ENCODE data around the gene FHL2. TPM values are rescaled to one million over a fixed set of nuclear protein-coding genes. Genes with fewer than 3 reads are reported as not detected.
A peak's percentile ranks its signal among the peaks of the same experiment; 100 is the strongest.

FHL2 gene
- total and polyA plus RNA-seq, 9 donors: 300 to 1,049 (median 495) TPM

DNA sequence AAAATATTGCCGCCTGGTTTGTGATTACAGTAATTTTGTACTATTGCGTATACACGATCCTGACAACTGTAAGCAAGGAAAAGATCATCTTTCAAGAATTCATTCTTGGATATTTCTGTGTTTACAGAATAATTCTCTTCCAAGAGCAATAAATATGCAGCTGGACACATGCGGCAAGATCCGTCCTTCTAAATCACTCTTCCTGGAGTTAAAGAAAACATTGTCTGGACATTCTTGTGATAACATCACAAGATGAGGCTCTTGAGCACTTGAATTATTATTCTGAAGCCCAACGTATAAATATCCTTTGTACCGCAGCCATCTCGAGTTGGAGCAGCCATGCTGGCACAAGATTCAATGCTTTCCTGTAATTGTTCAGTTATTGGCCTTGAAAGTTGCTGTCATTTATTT is 9.9 kb downstream of the FHL2 start:
- peaks cover 42% of the 10 kb centered on the region for H3K4me1 ChIP-seq (ENCODE audit: insufficient read depth)
- no peak for TF ChIP-seq POLR2A (IDR thresholded peaks at IDR 0.05)
- DNase-seq: peak in 1 of 5 donors; percentile 50
- H3K9me3 ChIP-seq: no peaks in the 10 kb centered on the region
- H3K36me3 ChIP-seq: no peaks in the 10 kb centered on the region
- intact Hi-C loops (cut with DNase I): no loop called here
- H3K27me3 ChIP-seq: no peaks in the 10 kb centered on the region
- 3 to 7% (median 3%) methylated on average over 8 of the region's 8 CpGs for WGBS, 3 donors
- peak overlapping the region; percentile 6 to 98 for H3K27ac ChIP-seq
- no peak overlapping the region for H3K4me3 ChIP-seq

DNA sequence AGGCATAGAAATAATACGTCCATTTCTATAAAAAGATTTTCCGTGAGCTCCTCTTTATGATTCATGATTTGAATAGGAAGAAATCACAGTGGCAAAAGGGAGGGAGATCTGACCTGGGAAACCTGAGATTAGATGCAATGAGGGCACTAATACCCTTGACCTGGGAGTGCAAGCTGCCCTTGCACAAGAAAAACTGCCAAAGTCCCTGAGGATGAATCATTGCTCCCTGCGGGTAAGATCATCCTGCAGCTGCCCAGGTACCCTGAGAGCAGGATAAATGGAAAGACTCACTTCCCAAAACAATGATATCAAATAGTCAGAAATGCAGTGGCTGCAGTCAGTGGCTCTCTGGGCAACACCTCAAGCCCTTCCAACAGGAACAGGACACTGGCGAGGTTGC is 11.6 kb downstream of the FHL2 start:
- no peak overlapping the region for H3K4me3 ChIP-seq
- intact Hi-C loops (cut with DNase I): no loop called here
- no peaks in the 10 kb centered on the region for H3K9me3 ChIP-seq
- peaks cover 48% of the 10 kb centered on the region for H3K4me1 ChIP-seq (ENCODE audit: insufficient read depth)
- H3K36me3 ChIP-seq: no peaks in the 10 kb centered on the region
- peak overlapping the region; percentile 53 to 98 for H3K27ac ChIP-seq
- WGBS, 3 donors: 34 to 53% (median 37%) methylated on average over 4 of the region's 4 CpGs
- no peaks in the 10 kb centered on the region for H3K27me3 ChIP-seq
- no peak for DNase-seq
- no peak for TF ChIP-seq EP300 (IDR thresholded peaks at IDR 0.05)

DNA sequence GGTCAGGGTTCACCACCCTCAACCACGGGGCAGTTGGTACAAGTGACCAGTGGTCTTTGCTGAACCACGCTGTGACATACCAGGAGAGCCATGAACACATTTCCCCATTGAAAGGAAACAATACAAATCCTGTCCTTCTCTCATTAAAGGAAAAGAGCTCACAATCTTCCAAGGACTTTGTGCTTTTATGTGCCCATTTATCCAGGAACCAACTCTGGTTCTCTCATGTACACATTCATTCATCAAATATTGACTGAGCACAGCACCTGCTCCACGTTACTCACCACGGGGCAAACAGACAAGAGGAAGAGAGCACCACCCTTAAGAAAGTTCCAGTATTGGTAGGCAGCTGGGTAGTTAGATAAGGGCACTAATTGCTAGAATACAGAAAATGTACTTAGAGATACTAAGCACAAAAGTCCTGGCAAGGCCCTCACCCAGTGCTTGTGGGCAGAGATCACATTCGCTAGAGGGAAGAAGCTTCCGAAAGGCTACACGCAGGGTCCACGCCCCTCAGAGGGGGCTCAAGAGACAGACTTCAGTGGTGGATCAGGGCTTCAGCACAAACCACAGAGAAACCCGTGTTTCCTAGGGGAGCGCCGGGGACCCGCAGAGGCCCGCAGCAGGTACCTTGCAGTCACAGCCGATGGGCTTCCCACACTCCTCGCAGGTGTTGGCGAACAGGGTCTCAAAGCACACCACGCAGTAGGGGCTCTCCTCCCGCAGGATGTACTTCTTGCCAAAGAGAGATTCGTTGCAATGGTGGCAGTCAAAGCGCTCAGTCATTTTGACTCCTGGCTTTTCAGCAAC is 12.9 kb downstream of the FHL2 start:
- H3K9me3 ChIP-seq: no peaks in the 10 kb centered on the region
- TF ChIP-seq EP300 (IDR thresholded peaks at IDR 0.05) (no peak), POLR2A (IDR thresholded peaks at IDR 0.05) (no peak)
- TF ChIP-seq, protein P1, sequence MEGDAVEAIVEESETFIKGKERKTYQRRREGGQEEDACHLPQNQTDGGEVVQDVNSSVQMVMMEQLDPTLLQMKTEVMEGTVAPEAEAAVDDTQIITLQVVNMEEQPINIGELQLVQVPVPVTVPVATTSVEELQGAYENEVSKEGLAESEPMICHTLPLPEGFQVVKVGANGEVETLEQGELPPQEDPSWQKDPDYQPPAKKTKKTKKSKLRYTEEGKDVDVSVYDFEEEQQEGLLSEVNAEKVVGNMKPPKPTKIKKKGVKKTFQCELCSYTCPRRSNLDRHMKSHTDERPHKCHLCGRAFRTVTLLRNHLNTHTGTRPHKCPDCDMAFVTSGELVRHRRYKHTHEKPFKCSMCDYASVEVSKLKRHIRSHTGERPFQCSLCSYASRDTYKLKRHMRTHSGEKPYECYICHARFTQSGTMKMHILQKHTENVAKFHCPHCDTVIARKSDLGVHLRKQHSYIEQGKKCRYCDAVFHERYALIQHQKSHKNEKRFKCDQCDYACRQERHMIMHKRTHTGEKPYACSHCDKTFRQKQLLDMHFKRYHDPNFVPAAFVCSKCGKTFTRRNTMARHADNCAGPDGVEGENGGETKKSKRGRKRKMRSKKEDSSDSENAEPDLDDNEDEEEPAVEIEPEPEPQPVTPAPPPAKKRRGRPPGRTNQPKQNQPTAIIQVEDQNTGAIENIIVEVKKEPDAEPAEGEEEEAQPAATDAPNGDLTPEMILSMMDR (IDR thresholded peaks at IDR 0.05): no peak
- intact Hi-C loops (cut with DNase I): no loop called here
- DNase-seq: no peak
- H3K36me3 ChIP-seq: no peaks in the 10 kb centered on the region
- H3K4me3 ChIP-seq: no peak overlapping the region
- H3K27ac ChIP-seq: peak overlapping the region; percentile 42 to 98
- 73 to 79% (median 74%) methylated on average over 20 of the region's 20 CpGs for WGBS, 3 donors
- peaks cover 42% of the 10 kb centered on the region for H3K4me1 ChIP-seq (ENCODE audit: insufficient read depth)
- no peaks in the 10 kb centered on the region for H3K27me3 ChIP-seq

DNA sequence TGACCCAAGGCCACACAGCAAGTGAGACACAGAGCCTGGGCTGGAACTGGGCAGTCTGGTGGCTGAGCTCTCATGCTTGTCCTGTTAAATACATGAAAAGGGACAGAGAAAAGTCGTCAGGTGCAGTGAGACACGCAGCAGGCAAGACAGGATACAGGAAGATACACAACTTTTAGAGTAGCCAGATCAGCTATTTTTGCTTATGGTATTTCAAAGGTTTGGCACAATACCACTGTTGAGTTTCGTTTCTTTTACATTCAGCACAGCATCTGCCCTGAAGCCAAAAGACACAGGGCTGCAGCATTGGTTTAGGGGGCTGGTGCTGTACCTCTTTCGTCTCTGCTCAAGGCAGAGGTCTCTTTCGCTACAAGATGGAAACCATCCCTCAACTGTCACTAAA is 14.0 kb downstream of the FHL2 start:
- Histone ChIP-seq H3K27ac (peak overlapping the region; percentile 42 to 98), H3K27me3 (no peaks in the 10 kb centered on the region), H3K36me3 (no peaks in the 10 kb centered on the region), H3K4me3 (no peak overlapping the region), H3K9me3 (no peaks in the 10 kb centered on the region), H3K4me1 (ENCODE audit: insufficient read depth) (peaks cover 43% of the 10 kb centered on the region)
- TF ChIP-seq, protein P1 (IDR thresholded peaks at IDR 0.05): no peak
- WGBS, 3 donors: 42 to 64% (median 44%) methylated on average over 5 of the region's 5 CpGs
- intact Hi-C loops (cut with DNase I): no loop called here
- DNase-seq: no peak

DNA sequence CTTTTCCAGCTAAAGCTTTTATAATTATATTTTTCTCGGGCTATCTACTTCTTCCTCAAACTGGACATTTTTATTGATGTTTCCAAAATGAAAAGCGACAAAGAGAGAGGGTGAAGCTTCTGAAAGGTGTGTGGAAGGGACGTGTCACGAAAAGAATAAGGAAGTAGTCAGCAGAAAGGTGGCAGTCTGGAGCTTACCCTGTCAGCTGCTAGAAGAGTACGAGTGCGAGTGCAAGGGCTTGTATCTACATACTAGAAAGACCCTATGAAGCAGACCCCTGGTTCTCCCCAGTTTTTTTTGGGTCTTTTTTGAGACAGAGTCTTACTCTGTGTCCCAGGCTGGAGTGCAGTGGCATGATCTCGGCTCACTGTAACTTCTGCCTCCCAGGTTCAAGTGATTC is 14.6 kb downstream of the FHL2 start:
- H3K27ac ChIP-seq: peak overlapping the region; percentile 42 to 98
- DNase-seq: no peak
- TF ChIP-seq EP300 (IDR thresholded peaks at IDR 0.05): no peak
- TF ChIP-seq, protein P1 (IDR thresholded peaks at IDR 0.05): peak in 1 of 3 donors; percentile 12
- TF ChIP-seq POLR2A (IDR thresholded peaks at IDR 0.05): no peak
- H3K36me3 ChIP-seq: no peaks in the 10 kb centered on the region
- H3K9me3 ChIP-seq: no peaks in the 10 kb centered on the region
- H3K4me3 ChIP-seq: no peak overlapping the region
- 31 to 37% (median 33%) methylated on average over 7 of the region's 7 CpGs for WGBS, 3 donors
- intact Hi-C loops (cut with DNase I): no loop called here
- H3K4me1 ChIP-seq (ENCODE audit: insufficient read depth): peaks cover 46% of the 10 kb centered on the region
- no peaks in the 10 kb centered on the region for H3K27me3 ChIP-seq
